Nephron (organoid): ENCODE measurements around the gene MAS1.

Experiments used
- H3K27ac Mint-ChIP-seq, 3 experiments: 2 replicates each; pipeline ENCODE4 v1.8.0; 2020; ENCODE audit warnings: mixed read lengths in 3 of 3, mild to moderate bottlenecking in 2 of 3, moderate library complexity in 1 of 3
- H3K27me3 Mint-ChIP-seq: 2 replicates; pipeline ENCODE4 v1.8.0; 2021; ENCODE audit warnings: low read depth, mild to moderate bottlenecking, moderate library complexity, mixed read lengths
- H3K36me3 Mint-ChIP-seq: 2 replicates; pipeline ENCODE4 v1.8.0; 2020; ENCODE audit warnings: low read depth, mixed read lengths
- H3K4me1 Mint-ChIP-seq: 2 replicates; pipeline ENCODE4 v1.8.0; 2020; ENCODE audit warnings: mixed read lengths
- H3K4me3 Mint-ChIP-seq, 3 experiments: 2 replicates each; pipeline ENCODE4 v1.8.0; 2020; ENCODE audit warnings: mild to moderate bottlenecking in 3 of 3, mixed read lengths in 3 of 3, moderate library complexity in 2 of 3
- H3K9me3 Mint-ChIP-seq: 2 replicates; pipeline ENCODE4 v1.8.0; 2020; ENCODE audit warnings: mixed read lengths
- TF ChIP-seq, protein P1 (sequence below), 3 experiments: fragments of 200-600 bp; sonication (generic); IDR thresholded peaks; one replicate each; pipeline ENCODE4 v1.5.0; 2021; ENCODE audit warnings: antibody characterized with exemption in 3 of 3; ENCODE audit not compliant: unreplicated experiment in 3 of 3

MAS1 gene

GRCh38 chr6:159886270-159886669 lies 4.5 kb upstream of the MAS1 start:
- H3K36me3 Mint-ChIP-seq, result no peaks in the 10 kb centered on the region
- peaks cover 21% of the 10 kb centered on the region for H3K27me3 Mint-ChIP-seq
- TF ChIP-seq, protein P1, sequence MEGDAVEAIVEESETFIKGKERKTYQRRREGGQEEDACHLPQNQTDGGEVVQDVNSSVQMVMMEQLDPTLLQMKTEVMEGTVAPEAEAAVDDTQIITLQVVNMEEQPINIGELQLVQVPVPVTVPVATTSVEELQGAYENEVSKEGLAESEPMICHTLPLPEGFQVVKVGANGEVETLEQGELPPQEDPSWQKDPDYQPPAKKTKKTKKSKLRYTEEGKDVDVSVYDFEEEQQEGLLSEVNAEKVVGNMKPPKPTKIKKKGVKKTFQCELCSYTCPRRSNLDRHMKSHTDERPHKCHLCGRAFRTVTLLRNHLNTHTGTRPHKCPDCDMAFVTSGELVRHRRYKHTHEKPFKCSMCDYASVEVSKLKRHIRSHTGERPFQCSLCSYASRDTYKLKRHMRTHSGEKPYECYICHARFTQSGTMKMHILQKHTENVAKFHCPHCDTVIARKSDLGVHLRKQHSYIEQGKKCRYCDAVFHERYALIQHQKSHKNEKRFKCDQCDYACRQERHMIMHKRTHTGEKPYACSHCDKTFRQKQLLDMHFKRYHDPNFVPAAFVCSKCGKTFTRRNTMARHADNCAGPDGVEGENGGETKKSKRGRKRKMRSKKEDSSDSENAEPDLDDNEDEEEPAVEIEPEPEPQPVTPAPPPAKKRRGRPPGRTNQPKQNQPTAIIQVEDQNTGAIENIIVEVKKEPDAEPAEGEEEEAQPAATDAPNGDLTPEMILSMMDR (IDR thresholded peaks at IDR 0.05; ENCODE audit: unreplicated experiment in 3 of 3), result no peak
- H3K4me3 Mint-ChIP-seq, result no peak overlapping the region
- peaks cover 15% of the 10 kb centered on the region for H3K4me1 Mint-ChIP-seq
- H3K9me3 Mint-ChIP-seq, result no peaks in the 10 kb centered on the region
- H3K27ac Mint-ChIP-seq, result no peak overlapping the region

- Mint-ChIP-seq H3K36me3 (no peaks in the 10 kb centered on the region), H3K4me1 (peaks cover 22% of the 10 kb centered on the region), H3K4me3 (no peak overlapping the region), H3K9me3 (no peaks in the 10 kb centered on the region), H3K27ac (no peak overlapping the region), H3K27me3 (peaks cover 21% of the 10 kb centered on the region)
- TF ChIP-seq, protein P1 (IDR thresholded peaks at IDR 0.05; ENCODE audit: unreplicated experiment in 3 of 3), result no peak
These were observed 3.6 kb upstream of the MAS1 start for GRCh38 chr6:159887146-159887545.

- Mint-ChIP-seq H3K4me1 (peaks cover 26% of the 10 kb centered on the region), H3K27me3 (peaks cover 21% of the 10 kb centered on the region), H3K9me3 (no peaks in the 10 kb centered on the region), H3K36me3 (no peaks in the 10 kb centered on the region), H3K4me3 (no peak overlapping the region), H3K27ac (no peak overlapping the region)
- TF ChIP-seq, protein P1 (IDR thresholded peaks at IDR 0.05; ENCODE audit: unreplicated experiment in 3 of 3), result no peak
These were observed 3.0 kb upstream of the MAS1 start for GRCh38 chr6:159887761-159888160.

- Mint-ChIP-seq H3K4me1 (peaks cover 26% of the 10 kb centered on the region), H3K27me3 (peaks cover 30% of the 10 kb centered on the region), H3K27ac (no peak overlapping the region), H3K4me3 (no peak overlapping the region), H3K9me3 (no peaks in the 10 kb centered on the region), H3K36me3 (no peaks in the 10 kb centered on the region)
- TF ChIP-seq, protein P1 (IDR thresholded peaks at IDR 0.05; ENCODE audit: unreplicated experiment in 3 of 3), result no peak
These were observed 587 bp upstream of the MAS1 start for GRCh38 chr6:159890201-159890600.

DNA sequence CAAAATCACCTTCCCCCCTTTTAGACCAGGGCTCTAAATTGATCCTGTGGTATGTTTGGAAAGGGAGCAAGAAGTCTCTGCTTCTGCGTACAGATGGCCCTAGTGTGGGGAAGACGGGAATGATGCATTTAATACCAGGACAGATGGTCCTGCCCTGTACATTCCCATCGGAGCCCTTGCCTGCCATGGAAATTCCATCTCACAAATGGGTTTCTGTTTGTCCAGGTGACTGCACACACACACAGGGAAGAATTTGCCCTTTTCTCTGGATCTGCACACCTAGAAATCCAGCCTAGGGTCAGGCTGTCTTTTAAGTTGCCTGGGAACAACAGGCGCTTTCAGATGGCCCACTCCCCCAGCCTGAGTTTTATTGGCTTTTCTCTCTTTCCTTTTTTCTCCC lies 1.3 kb downstream of the MAS1 start:
- no peak overlapping the region for H3K4me3 Mint-ChIP-seq
- TF ChIP-seq, protein P1 (IDR thresholded peaks at IDR 0.05; ENCODE audit: unreplicated experiment in 3 of 3), result no peak
- peaks cover 26% of the 10 kb centered on the region for H3K4me1 Mint-ChIP-seq
- H3K9me3 Mint-ChIP-seq, result no peaks in the 10 kb centered on the region
- no peak overlapping the region for H3K27ac Mint-ChIP-seq
- H3K27me3 Mint-ChIP-seq, result peaks cover 34% of the 10 kb centered on the region
- no peaks in the 10 kb centered on the region for H3K36me3 Mint-ChIP-seq

GRCh38 chr6:159893064-159893463 lies 2.3 kb downstream of the MAS1 start:
- no peaks in the 10 kb centered on the region for H3K36me3 Mint-ChIP-seq
- H3K4me1 Mint-ChIP-seq, result peaks cover 20% of the 10 kb centered on the region
- H3K4me3 Mint-ChIP-seq, result no peak overlapping the region
- TF ChIP-seq, protein P1 (IDR thresholded peaks at IDR 0.05; ENCODE audit: unreplicated experiment in 3 of 3), result no peak
- peaks cover 26% of the 10 kb centered on the region for H3K27me3 Mint-ChIP-seq
- no peaks in the 10 kb centered on the region for H3K9me3 Mint-ChIP-seq
- H3K27ac Mint-ChIP-seq, result no peak overlapping the region
